Astrocyte (in vitro differentiated cells and primary cell): ENCODE results near the gene CLCA2. TPM values are rescaled to one million over a fixed set of nuclear protein-coding genes. Genes with fewer than 3 reads are reported as not detected.
A peak's percentile ranks its signal among the peaks of the same experiment; 100 is the strongest.

ENCODE experiments used
- DNase-seq: peaks from one replicate; pipeline ENCODE4 v3.0.0-alpha.2; 2010; ENCODE audit warnings: low read depth
- FAIRE-seq: peaks from 2 replicates; lab custom pipeline; 2011; peaks lifted over from hg19 to GRCh38; lab: Jason Lieb, UNC
- H2AFZ ChIP-seq: 2 replicates; pipeline ENCODE4 v1.6.0; 2012; ENCODE audit warnings: low read depth, low read length, inconsistent platforms
- H3K27ac ChIP-seq: 2 replicates; pipeline ENCODE4 v1.5.1; 2011; ENCODE audit warnings: low read depth, low read length, inconsistent platforms
- H3K27me3 ChIP-seq: 2 replicates; pipeline ENCODE4 v1.6.0; 2011; ENCODE audit warnings: low read length, inconsistent platforms; ENCODE audit not compliant: insufficient read depth
- H3K36me3 ChIP-seq: 2 replicates; pipeline ENCODE4 v1.5.1; 2011; ENCODE audit warnings: low read length, inconsistent platforms; ENCODE audit not compliant: insufficient read depth
- H3K4me1 ChIP-seq: 2 replicates; pipeline ENCODE4 v1.5.1; 2011; ENCODE audit warnings: low read length, inconsistent platforms; ENCODE audit not compliant: insufficient read depth
- H3K4me2 ChIP-seq: 2 replicates; pipeline ENCODE4 v1.6.0; 2012; ENCODE audit warnings: low read length, inconsistent platforms
- H3K4me3 ChIP-seq: 2 replicates; pipeline ENCODE4 v1.5.1; 2011; ENCODE audit warnings: low read depth, mild to moderate bottlenecking, low read length, inconsistent platforms; ENCODE audit not compliant: insufficient read depth
- H3K79me2 ChIP-seq: 2 replicates; pipeline ENCODE4 v1.6.0; 2012; ENCODE audit warnings: mild to moderate bottlenecking, low read length, inconsistent platforms; ENCODE audit not compliant: insufficient read depth
- H3K9ac ChIP-seq: 2 replicates; pipeline ENCODE4 v1.6.0; 2012; ENCODE audit warnings: mild to moderate bottlenecking, low read length, inconsistent platforms
- H3K9me3 ChIP-seq: 2 replicates; pipeline ENCODE4 v1.5.1; 2012; ENCODE audit warnings: low read depth, mild to moderate bottlenecking, low read length, inconsistent platforms; ENCODE audit not compliant: insufficient read depth
- H4K20me1 ChIP-seq: 2 replicates; pipeline ENCODE4 v1.6.0; 2012; ENCODE audit warnings: low read length, inconsistent platforms; ENCODE audit not compliant: insufficient read depth
- H3K27ac Mint-ChIP-seq: one replicate; pipeline ENCODE4 v1.8.0; 2021; ENCODE audit warnings: mild to moderate bottlenecking, mixed read lengths; ENCODE audit not compliant: unreplicated experiment
- H3K27me3 Mint-ChIP-seq: one replicate; pipeline ENCODE4 v1.8.0; 2021; ENCODE audit warnings: low read depth, mixed read lengths; ENCODE audit not compliant: unreplicated experiment
- H3K36me3 Mint-ChIP-seq: one replicate; pipeline ENCODE4 v1.8.0; 2021; ENCODE audit warnings: low read depth, mixed read lengths; ENCODE audit not compliant: unreplicated experiment
- H3K4me1 Mint-ChIP-seq: one replicate; pipeline ENCODE4 v1.8.0; 2021; ENCODE audit warnings: low read depth, mixed read lengths; ENCODE audit not compliant: unreplicated experiment
- H3K4me3 Mint-ChIP-seq: one replicate; pipeline ENCODE4 v1.8.0; 2021; ENCODE audit warnings: mild to moderate bottlenecking, moderate library complexity, mixed read lengths; ENCODE audit not compliant: unreplicated experiment
- H3K9me3 Mint-ChIP-seq: one replicate; pipeline ENCODE4 v1.8.0; 2021; ENCODE audit warnings: mild to moderate bottlenecking, mixed read lengths; ENCODE audit not compliant: unreplicated experiment
- CTCF ChIP-seq: IDR thresholded peaks from 2 replicates; pipeline ENCODE4 v1.5.1; 2011; ENCODE audit warnings: low read depth, mild to moderate bottlenecking, inconsistent platforms, low read length, moderate library complexity; ENCODE audit not compliant: insufficient read depth
- EZH2 ChIP-seq: IDR thresholded peaks from 2 replicates; pipeline ENCODE4 v1.6.1; 2012; ENCODE audit warnings: mild to moderate bottlenecking, low read length, inconsistent platforms; ENCODE audit not compliant: insufficient read depth
- total RNA-seq: library from RNA; stranded (reverse); gene quantifications from 2 replicates; pipeline ENCODE4 v1.2.1, GENCODE V29; 2021

CLCA2 gene
- total RNA-seq, 1 donor from 2014 or later: 0.77 TPM

GRCh38 chr1:86409416-86410021 is 14.5 kb upstream of the CLCA2 start:
- Histone ChIP-seq H3K79me2 (no peaks in the 10 kb centered on the region), H3K27ac (no peak overlapping the region), H3K9ac (no peak overlapping the region), H3K4me3 (no peak overlapping the region), H3K4me1 (no peaks in the 10 kb centered on the region), H4K20me1 (no peaks in the 10 kb centered on the region), H2AFZ (no peak overlapping the region), H3K27me3 (no peaks in the 10 kb centered on the region), H3K4me2 (no peak overlapping the region), H3K36me3 (no peaks in the 10 kb centered on the region), H3K9me3 (no peaks in the 10 kb centered on the region)
- Mint-ChIP-seq H3K27ac (no peak overlapping the region), H3K9me3 (peaks cover 2% of the 10 kb centered on the region), H3K27me3 (peaks cover 3% of the 10 kb centered on the region), H3K4me1 (no peaks in the 10 kb centered on the region), H3K4me3 (no peak overlapping the region), H3K36me3 (no peaks in the 10 kb centered on the region)
- TF ChIP-seq EZH2 (no peak), CTCF (no peak)
- DNase-seq (peak; percentile 56), FAIRE-seq (no peak)

- no peak for DNase-seq
- Histone ChIP-seq H3K4me3 (no peak overlapping the region), H3K79me2 (no peaks in the 10 kb centered on the region), H3K36me3 (no peaks in the 10 kb centered on the region), H3K27me3 (no peaks in the 10 kb centered on the region), H3K27ac (no peak overlapping the region), H2AFZ (no peak overlapping the region), H4K20me1 (no peaks in the 10 kb centered on the region), H3K4me2 (no peak overlapping the region), H3K9ac (no peak overlapping the region), H3K9me3 (no peaks in the 10 kb centered on the region), H3K4me1 (no peaks in the 10 kb centered on the region)
- Mint-ChIP-seq H3K27ac (no peak overlapping the region), H3K27me3 (no peaks in the 10 kb centered on the region), H3K36me3 (no peaks in the 10 kb centered on the region), H3K4me1 (no peaks in the 10 kb centered on the region), H3K4me3 (no peak overlapping the region), H3K9me3 (peaks cover 2% of the 10 kb centered on the region)
- no peak for TF ChIP-seq CTCF
- TF ChIP-seq EZH2: no peak
- FAIRE-seq: no peak
These were observed 13.1 kb upstream of the CLCA2 start for GRCh38 chr1:86410879-86411278.

GRCh38 chr1:86416343-86416742 is 7.6 kb upstream of the CLCA2 start:
- Mint-ChIP-seq H3K36me3 (no peaks in the 10 kb centered on the region), H3K4me3 (no peak overlapping the region), H3K9me3 (no peaks in the 10 kb centered on the region), H3K27ac (peak overlapping the region; percentile 13), H3K27me3 (peaks cover 3% of the 10 kb centered on the region), H3K4me1 (no peaks in the 10 kb centered on the region)
- no peak overlapping the region for H3K27ac ChIP-seq
- DNase-seq: no peak
- H3K9ac ChIP-seq: no peak overlapping the region
- H3K9me3 ChIP-seq: no peaks in the 10 kb centered on the region
- no peaks in the 10 kb centered on the region for H3K27me3 ChIP-seq
- H2AFZ ChIP-seq: no peak overlapping the region
- TF ChIP-seq EZH2 (no peak), CTCF (no peak)
- H3K36me3 ChIP-seq: no peaks in the 10 kb centered on the region
- no peak for FAIRE-seq
- H4K20me1 ChIP-seq: no peaks in the 10 kb centered on the region
- H3K79me2 ChIP-seq: no peaks in the 10 kb centered on the region
- no peak overlapping the region for H3K4me2 ChIP-seq
- no peaks in the 10 kb centered on the region for H3K4me1 ChIP-seq
- no peak overlapping the region for H3K4me3 ChIP-seq
